ENCODE measurements around the gene OPCML.

OPCML gene

GRCh38 chr11:133238027-133238426 lies 294.3 kb downstream of the OPCML start:
- H3K4me1 ChIP-seq (ENCODE audit: control insufficient read depth, insufficient read depth, low read length): peaks cover 12% of the 10 kb centered on the region
- H3K9me3 ChIP-seq (ENCODE audit: control insufficient read depth, low read length): no peaks in the 10 kb centered on the region
- WGBS, 2 experiments: 87 to 92% methylated on average over 2 of the region's 2 CpGs

GRCh38 chr11:133235381-133235780 lies 296.9 kb downstream of the OPCML start:
- WGBS, 2 experiments: 87 to 91% methylated on average over 3 of the region's 3 CpGs
- no peaks in the 10 kb centered on the region for H3K36me3 ChIP-seq (ENCODE audit: control insufficient read depth, insufficient read depth, low read length)
- H3K27me3 ChIP-seq (ENCODE audit: control insufficient read depth, insufficient read depth, low read length, poor library complexity, severe bottlenecking): peaks cover 12% of the 10 kb centered on the region
- no peaks in the 10 kb centered on the region for H3K9me3 ChIP-seq (ENCODE audit: control insufficient read depth, low read length)
- H3K4me1 ChIP-seq (ENCODE audit: control insufficient read depth, insufficient read depth, low read length): peaks cover 16% of the 10 kb centered on the region
- no peak overlapping the region for H3K27ac ChIP-seq (ENCODE audit: insufficient read depth, low read depth, low read length, poor library complexity, severe bottlenecking)
- H3K4me3 ChIP-seq (ENCODE audit: insufficient read depth, low read depth, low read length): no peak overlapping the region

More at GRCh38 chr11:133238027-133238426, 294.3 kb downstream of the OPCML start:
- H3K36me3 ChIP-seq (ENCODE audit: control insufficient read depth, insufficient read depth, low read length): no peaks in the 10 kb centered on the region
- H3K4me3 ChIP-seq (ENCODE audit: insufficient read depth, low read depth, low read length): no peak overlapping the region
- H3K27me3 ChIP-seq (ENCODE audit: control insufficient read depth, insufficient read depth, low read length, poor library complexity, severe bottlenecking): no peaks in the 10 kb centered on the region
- no peak overlapping the region for H3K27ac ChIP-seq (ENCODE audit: insufficient read depth, low read depth, low read length, poor library complexity, severe bottlenecking)

- Histone ChIP-seq H3K27me3 (ENCODE audit: control insufficient read depth, insufficient read depth, low read length, poor library complexity, severe bottlenecking) (peaks cover 17% of the 10 kb centered on the region), H3K36me3 (ENCODE audit: control insufficient read depth, insufficient read depth, low read length) (no peaks in the 10 kb centered on the region), H3K4me1 (ENCODE audit: control insufficient read depth, insufficient read depth, low read length) (peaks cover 21% of the 10 kb centered on the region), H3K4me3 (ENCODE audit: insufficient read depth, low read depth, low read length) (no peak overlapping the region), H3K27ac (ENCODE audit: insufficient read depth, low read depth, low read length, poor library complexity, severe bottlenecking) (peak overlapping the region; percentile 6), H3K9me3 (ENCODE audit: control insufficient read depth, low read length) (no peaks in the 10 kb centered on the region)
- WGBS, 2 experiments: 81 to 85% methylated on average over 9 of the region's 9 CpGs
Measured at GRCh38 chr11:133234883-133235282, 297.4 kb downstream of the OPCML start.

DNA sequence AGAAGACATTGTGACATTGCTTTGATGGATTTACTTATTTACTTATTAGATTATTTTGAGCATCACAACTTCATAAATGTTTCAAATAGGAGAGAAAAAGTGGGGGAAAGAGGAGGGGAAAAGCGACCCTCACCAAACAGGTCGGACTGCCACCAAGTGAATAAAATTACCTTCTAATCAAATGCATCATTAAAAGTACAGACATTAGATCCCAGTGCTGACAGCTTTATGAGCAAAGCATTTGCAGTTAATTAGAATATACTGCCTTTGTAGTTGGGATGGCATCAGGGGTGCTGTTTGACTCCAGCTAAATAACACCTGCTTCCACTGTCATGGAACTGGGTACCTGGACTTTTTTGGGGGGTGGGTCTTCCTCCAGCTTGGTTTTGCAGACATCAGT lies 299.6 kb downstream of the OPCML start:
- no CpG with 5 or more reads among the region's 2 CpGs for WGBS, 2 experiments
- Histone ChIP-seq H3K4me3 (ENCODE audit: insufficient read depth, low read depth, low read length) (no peak overlapping the region), H3K27me3 (ENCODE audit: control insufficient read depth, insufficient read depth, low read length, poor library complexity, severe bottlenecking) (peaks cover 29% of the 10 kb centered on the region), H3K4me1 (ENCODE audit: control insufficient read depth, insufficient read depth, low read length) (peaks cover 38% of the 10 kb centered on the region), H3K36me3 (ENCODE audit: control insufficient read depth, insufficient read depth, low read length) (no peaks in the 10 kb centered on the region), H3K9me3 (ENCODE audit: control insufficient read depth, low read length) (no peaks in the 10 kb centered on the region), H3K27ac (ENCODE audit: insufficient read depth, low read depth, low read length, poor library complexity, severe bottlenecking) (no peak overlapping the region)

DNA sequence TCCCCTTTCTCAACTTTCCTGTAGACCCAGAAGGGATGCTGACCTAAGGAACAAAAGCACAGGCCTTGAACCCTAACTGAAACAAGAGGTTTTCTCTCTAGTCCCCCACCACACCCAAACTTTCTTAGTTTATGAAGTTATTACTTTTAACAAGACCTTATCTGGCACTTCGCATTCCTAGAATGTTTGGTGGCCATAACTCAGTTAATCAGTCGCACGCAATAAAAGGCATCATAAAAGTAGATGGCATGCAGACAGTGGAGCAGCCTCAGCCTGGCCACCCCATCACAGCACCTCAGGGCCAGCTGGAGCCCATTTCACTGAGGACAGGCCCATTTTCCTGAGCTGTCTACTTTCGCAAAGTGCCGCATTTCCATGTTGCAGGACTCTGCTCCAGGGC lies 301.9 kb downstream of the OPCML start:
- 94 to 97% methylated on average over 5 of the region's 5 CpGs for WGBS, 2 experiments
- peaks cover 38% of the 10 kb centered on the region for H3K4me1 ChIP-seq (ENCODE audit: control insufficient read depth, insufficient read depth, low read length)
- peaks cover 39% of the 10 kb centered on the region for H3K27me3 ChIP-seq (ENCODE audit: control insufficient read depth, insufficient read depth, low read length, poor library complexity, severe bottlenecking)
- no peak overlapping the region for H3K4me3 ChIP-seq (ENCODE audit: insufficient read depth, low read depth, low read length)
- H3K9me3 ChIP-seq (ENCODE audit: control insufficient read depth, low read length): no peaks in the 10 kb centered on the region
- H3K27ac ChIP-seq (ENCODE audit: insufficient read depth, low read depth, low read length, poor library complexity, severe bottlenecking): no peak overlapping the region
- H3K36me3 ChIP-seq (ENCODE audit: control insufficient read depth, insufficient read depth, low read length): no peaks in the 10 kb centered on the region

DNA sequence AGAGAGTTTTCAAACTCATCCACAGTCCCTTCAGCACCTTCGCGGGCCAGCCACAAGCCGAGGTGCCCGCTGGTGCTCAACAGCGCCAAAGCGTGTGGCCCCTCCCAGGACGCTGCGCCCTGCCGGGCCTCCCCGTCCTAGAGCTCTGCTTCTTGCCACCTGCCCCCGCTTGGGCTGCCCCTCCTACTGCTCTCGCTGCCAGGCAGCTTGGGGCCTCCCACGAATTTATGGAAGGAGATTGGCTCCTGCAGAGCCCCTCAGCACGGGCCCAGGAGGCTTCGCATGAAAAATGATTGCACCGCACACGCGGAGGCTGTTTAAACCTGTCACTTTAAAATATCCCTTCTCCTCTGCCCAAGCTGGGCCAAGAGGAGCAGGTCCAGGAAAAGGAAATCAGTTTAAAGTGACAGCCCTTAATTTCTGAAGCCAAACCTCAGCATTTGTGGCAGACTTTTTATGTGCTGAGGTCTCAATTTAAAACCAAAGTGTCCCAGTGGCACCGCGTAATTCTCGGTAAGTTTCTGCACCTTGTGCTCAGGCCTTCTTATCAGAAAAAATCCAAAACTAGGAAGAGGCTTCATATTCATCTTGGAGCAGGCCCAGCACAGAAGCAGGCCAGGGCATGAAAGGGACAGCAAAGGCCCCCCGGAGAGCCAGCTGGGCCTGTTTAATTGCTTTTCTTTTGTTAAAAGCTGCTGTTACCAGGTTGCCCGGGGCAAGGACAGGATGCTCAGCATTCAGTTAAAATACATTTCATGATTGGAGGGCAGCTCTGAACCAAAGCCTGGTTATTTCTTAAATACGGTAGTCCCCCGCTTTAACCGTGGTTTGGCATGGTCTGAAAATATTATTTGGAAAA lies 303.6 kb downstream of the OPCML start:
- peaks cover 29% of the 10 kb centered on the region for H3K4me1 ChIP-seq (ENCODE audit: control insufficient read depth, insufficient read depth, low read length)
- peaks cover 39% of the 10 kb centered on the region for H3K27me3 ChIP-seq (ENCODE audit: control insufficient read depth, insufficient read depth, low read length, poor library complexity, severe bottlenecking)

DNA sequence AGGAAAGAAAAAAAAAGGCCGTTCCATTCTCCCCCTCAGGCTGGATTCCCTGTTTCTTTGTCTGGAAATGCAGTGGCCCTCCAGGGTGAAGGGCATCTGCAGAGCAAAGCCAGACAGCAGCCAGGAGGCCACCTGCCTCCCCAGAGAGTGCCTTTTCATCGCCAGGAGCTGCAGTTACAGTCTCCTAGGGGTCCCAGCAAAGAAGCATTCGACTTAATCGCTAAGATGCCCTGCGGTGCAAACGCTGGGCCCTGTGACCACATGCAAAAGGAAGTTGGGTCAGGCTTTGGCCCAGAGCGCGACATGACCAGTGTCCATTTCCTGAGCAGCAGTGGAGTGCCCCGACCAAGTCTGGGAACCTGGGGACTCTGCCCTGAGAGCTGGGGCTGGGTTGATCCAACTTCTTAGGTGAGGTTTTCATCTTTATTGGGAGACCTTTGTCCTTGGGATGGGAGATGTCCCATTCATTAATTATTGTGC lies 304.6 kb downstream of the OPCML start:
- Histone ChIP-seq H3K36me3 (ENCODE audit: control insufficient read depth, insufficient read depth, low read length) (no peaks in the 10 kb centered on the region), H3K9me3 (ENCODE audit: control insufficient read depth, low read length) (no peaks in the 10 kb centered on the region), H3K4me3 (ENCODE audit: insufficient read depth, low read depth, low read length) (no peak overlapping the region), H3K27ac (ENCODE audit: insufficient read depth, low read depth, low read length, poor library complexity, severe bottlenecking) (peak overlapping the region; percentile 30), H3K4me1 (ENCODE audit: control insufficient read depth, insufficient read depth, low read length) (peaks cover 29% of the 10 kb centered on the region), H3K27me3 (ENCODE audit: control insufficient read depth, insufficient read depth, low read length, poor library complexity, severe bottlenecking) (peaks cover 39% of the 10 kb centered on the region)
- WGBS, 2 experiments: 39 to 43% methylated on average over 9 of the region's 9 CpGs

More for the DNA sequence above, 303.6 kb downstream of the OPCML start:
- Histone ChIP-seq H3K27ac (ENCODE audit: insufficient read depth, low read depth, low read length, poor library complexity, severe bottlenecking) (peak overlapping the region; percentile 57), H3K36me3 (ENCODE audit: control insufficient read depth, insufficient read depth, low read length) (no peaks in the 10 kb centered on the region), H3K9me3 (ENCODE audit: control insufficient read depth, low read length) (no peaks in the 10 kb centered on the region), H3K4me3 (ENCODE audit: insufficient read depth, low read depth, low read length) (peak overlapping the region; percentile 9)
- 4 to 5% methylated on average over 26 of the region's 26 CpGs for WGBS, 2 experiments

- Histone ChIP-seq H3K27me3 (ENCODE audit: control insufficient read depth, insufficient read depth, low read length, poor library complexity, severe bottlenecking) (peaks cover 18% of the 10 kb centered on the region), H3K27ac (ENCODE audit: insufficient read depth, low read depth, low read length, poor library complexity, severe bottlenecking) (no peak overlapping the region), H3K4me3 (ENCODE audit: insufficient read depth, low read depth, low read length) (no peak overlapping the region), H3K9me3 (ENCODE audit: control insufficient read depth, low read length) (no peaks in the 10 kb centered on the region), H3K4me1 (ENCODE audit: control insufficient read depth, insufficient read depth, low read length) (peaks cover 19% of the 10 kb centered on the region), H3K36me3 (ENCODE audit: control insufficient read depth, insufficient read depth, low read length) (no peaks in the 10 kb centered on the region)
- WGBS, 2 experiments: 90 to 93% methylated on average over 5 of the region's 5 CpGs
Measured at GRCh38 chr11:133224271-133224670, 308.0 kb downstream of the OPCML start.

GRCh38 chr11:133222425-133223330 lies 309.6 kb downstream of the OPCML start:
- H3K4me1 ChIP-seq (ENCODE audit: control insufficient read depth, insufficient read depth, low read length): peaks cover 3% of the 10 kb centered on the region
- no peak overlapping the region for H3K4me3 ChIP-seq (ENCODE audit: insufficient read depth, low read depth, low read length)
- H3K27ac ChIP-seq (ENCODE audit: insufficient read depth, low read depth, low read length, poor library complexity, severe bottlenecking): no peak overlapping the region
- no peaks in the 10 kb centered on the region for H3K36me3 ChIP-seq (ENCODE audit: control insufficient read depth, insufficient read depth, low read length)
- H3K27me3 ChIP-seq (ENCODE audit: control insufficient read depth, insufficient read depth, low read length, poor library complexity, severe bottlenecking): peaks cover 9% of the 10 kb centered on the region
- no peaks in the 10 kb centered on the region for H3K9me3 ChIP-seq (ENCODE audit: control insufficient read depth, low read length)
- WGBS, 2 experiments: 89 to 92% methylated on average over 12 to 13 of the region's 13 CpGs

- no peaks in the 10 kb centered on the region for H3K4me1 ChIP-seq (ENCODE audit: control insufficient read depth, insufficient read depth, low read length)
- 92 to 93% methylated on average over 4 of the region's 4 CpGs for WGBS, 2 experiments
- no peaks in the 10 kb centered on the region for H3K27me3 ChIP-seq (ENCODE audit: control insufficient read depth, insufficient read depth, low read length, poor library complexity, severe bottlenecking)
- no peak overlapping the region for H3K27ac ChIP-seq (ENCODE audit: insufficient read depth, low read depth, low read length, poor library complexity, severe bottlenecking)
- no peaks in the 10 kb centered on the region for H3K9me3 ChIP-seq (ENCODE audit: control insufficient read depth, low read length)
- H3K36me3 ChIP-seq (ENCODE audit: control insufficient read depth, insufficient read depth, low read length): no peaks in the 10 kb centered on the region
- H3K4me3 ChIP-seq (ENCODE audit: insufficient read depth, low read depth, low read length): no peak overlapping the region
Measured at GRCh38 chr11:133219543-133219942, 312.8 kb downstream of the OPCML start.
